Mononuclear cell (primary cell): ENCODE results near the gene C10orf95. TPM values are rescaled to one million over a fixed set of nuclear protein-coding genes. Genes with fewer than 3 reads are reported as not detected.

Source experiments
- total RNA-seq: library from RNA; depleted of rRNA; stranded (reverse); fragments of >200 nt; gene quantifications from one replicate; pipeline ENCODE4 v1.2.3, GENCODE V29; 2012

C10orf95 gene
- total RNA-seq, 1 donor, result 0.10 TPM

Other genes starting within 250 kb of the C10orf95 start
- not detected for gene ELOVL3, start 225.2 kb downstream of the C10orf95 start, total RNA-seq
- gene PITX3, start 210.0 kb downstream of the C10orf95 start, total RNA-seq, result not detected
- 16.7 TPM for gene GBF1, start 206.0 kb downstream of the C10orf95 start, total RNA-seq
- gene NFKB2, start 55.8 kb downstream of the C10orf95 start, total RNA-seq, result 67.1 TPM
- gene PSD, start 32.8 kb downstream of the C10orf95 start, total RNA-seq, result 4.1 TPM
- gene FBXL15, start 30.7 kb downstream of the C10orf95 start, total RNA-seq, result 4.7 TPM
- gene CUEDC2, start 19.0 kb downstream of the C10orf95 start, total RNA-seq, result 16.0 TPM
- 52.6 TPM for gene ACTR1A, start 51.2 kb upstream of the C10orf95 start, total RNA-seq
- gene SUFU, start 52.4 kb upstream of the C10orf95 start, total RNA-seq, result 1.8 TPM
- gene TRIM8, start 192.9 kb upstream of the C10orf95 start, total RNA-seq, result 89.0 TPM